Right cardiac atrium (tissue), 5 donors: ENCODE measurements around the gene FOXO3. TPM values are rescaled to one million over a fixed set of nuclear protein-coding genes. Genes with fewer than 3 reads are reported as not detected.
"Not testable (repeated sequence)": the region's sequence is repeated elsewhere in the genome, so short reads cannot be mapped to it uniquely, and the experiment has no call there.

Experiments used
- ATAC-seq, 2 donors: fragments of 200-7000 bp; cut with Tn5 transposase; one replicate each; pipeline versions ENCODE4 v1.8.0 to v1.9.1; 2020; ENCODE audit warnings: moderate library complexity in 2 of 2, mild to moderate bottlenecking in 1 of 2
- DNase-seq, 3 donors: peaks; one replicate each; pipeline ENCODE4 v3.0.0-alpha.2; 2020
- H3K27ac ChIP-seq: one replicate; pipeline ENCODE4 v1.5.1; 2013; ENCODE audit warnings: mild to moderate bottlenecking, low read length, control low read depth, moderate library complexity
- H3K27me3 ChIP-seq: one replicate; pipeline ENCODE4 v1.6.1; 2013; ENCODE audit not compliant: control insufficient read depth, insufficient read depth
- H3K4me1 ChIP-seq: one replicate; pipeline ENCODE4 v1.6.1; 2013; ENCODE audit warnings: low read length; ENCODE audit not compliant: control insufficient read depth, insufficient read depth
- H3K4me3 ChIP-seq: one replicate; pipeline ENCODE4 v1.5.1; 2013; ENCODE audit warnings: low read length, control low read depth
- H3K9me3 ChIP-seq: one replicate; pipeline ENCODE4 v1.6.1; 2013; ENCODE audit warnings: low read length; ENCODE audit not compliant: control insufficient read depth
- WGBS: extraction: QIAGEN DNeasy Blood & Tissue Kit; methylation state at CpG from one replicate; pipeline ENCODE4 v1.1.7; 2013; 5-methylcytosine and 5-hydroxymethylcytosine counted together
- intact Hi-C, 4 donors: fragments of 100-400 bp; cut with DNase I; formaldehyde crosslinking; loops; one replicate each; pipeline versions ENCODE4 v1.11.0 to v1.14.0; 2022 to 2023
- polyA plus RNA-seq: library from polyadenylated mRNA; stranded (reverse); fragments of 200-250 nt; gene quantifications from one replicate; pipeline ENCODE4 v1.2.3, GENCODE V29; 2013
- total RNA-seq, 4 donors: library from RNA; stranded (reverse); fragmentation: NEBNext Ultra II Directional; extraction: Animal tissue kit (Norgen Biotek cat#: 25700); gene quantifications; one replicate each; pipeline ENCODE4 v1.2.1, GENCODE V29; 2021
- donor health status: healthy with polysubstance abuse.
- donor health status: DM: no; HTN: yes; CAD: no.
- donor health status: DM: no; HTN: no; CAD: no.
- donor health status: DM: no; HTN: yes; CAD: no; lungs with severe emphysema.
- donor health status: DM: yes; HTN: yes; CAD: no.

The FOXO3 gene
- total and polyA plus RNA-seq, 5 donors, result 16.4 to 50.0 (median 38.5) TPM

- ATAC-seq, result no peak
- H3K4me3 ChIP-seq, result no peak overlapping the region
- no peaks in the 10 kb centered on the region for H3K27me3 ChIP-seq
- 81% methylated on average over 2 of the region's 2 CpGs for WGBS
- H3K27ac ChIP-seq, result no peak overlapping the region
- no peak for DNase-seq
- peaks cover 6% of the 10 kb centered on the region for H3K4me1 ChIP-seq
- intact Hi-C loops, result no loop called here
- H3K9me3 ChIP-seq, result no peaks in the 10 kb centered on the region
Observed at GRCh38 chr6:108662702-108663101, 102.0 kb downstream of the FOXO3 start.

GRCh38 chr6:108663494-108664064 is 102.9 kb downstream of the FOXO3 start:
- H3K4me3 ChIP-seq, H3K27ac ChIP-seq, H3K9me3 ChIP-seq, H3K4me1 ChIP-seq, H3K27me3 ChIP-seq, intact Hi-C loops, DNase-seq: not testable (repeated sequence)
- peak in 1 of 2 donors; percentile 21 for ATAC-seq
- 95% methylated on average over 26 of the region's 30 CpGs for WGBS

- Histone ChIP-seq H3K9me3 (no peaks in the 10 kb centered on the region), H3K27ac (no peak overlapping the region), H3K4me3 (no peak overlapping the region), H3K27me3 (no peaks in the 10 kb centered on the region), H3K4me1 (peaks cover 12% of the 10 kb centered on the region)
- 90% methylated on average over 3 of the region's 3 CpGs for WGBS
- no peak for ATAC-seq
- intact Hi-C loops, result no loop called here
- DNase-seq, result no peak
Observed at GRCh38 chr6:108665495-108666196, 104.9 kb downstream of the FOXO3 start.

- Histone ChIP-seq H3K27me3 (no peaks in the 10 kb centered on the region), H3K4me1 (peaks cover 19% of the 10 kb centered on the region), H3K27ac (no peak overlapping the region), H3K9me3 (no peaks in the 10 kb centered on the region), H3K4me3 (no peak overlapping the region)
- intact Hi-C loops, result no loop called here
- DNase-seq, result no peak
- ATAC-seq, result no peak
- 95% methylated on average over 4 of the region's 4 CpGs for WGBS
Observed at GRCh38 chr6:108666656-108667260, 106.0 kb downstream of the FOXO3 start.

GRCh38 chr6:108667993-108668392 is 107.3 kb downstream of the FOXO3 start:
- Histone ChIP-seq H3K27ac (peak overlapping the region; percentile 21), H3K27me3 (no peaks in the 10 kb centered on the region), H3K9me3 (no peaks in the 10 kb centered on the region), H3K4me1 (peaks cover 26% of the 10 kb centered on the region), H3K4me3 (no peak overlapping the region)
- DNase-seq, result no peak
- peak; percentile 31 to 34 for ATAC-seq
- 39% methylated on average over 7 of the region's 7 CpGs for WGBS
- intact Hi-C loops, result no loop called here

DNA sequence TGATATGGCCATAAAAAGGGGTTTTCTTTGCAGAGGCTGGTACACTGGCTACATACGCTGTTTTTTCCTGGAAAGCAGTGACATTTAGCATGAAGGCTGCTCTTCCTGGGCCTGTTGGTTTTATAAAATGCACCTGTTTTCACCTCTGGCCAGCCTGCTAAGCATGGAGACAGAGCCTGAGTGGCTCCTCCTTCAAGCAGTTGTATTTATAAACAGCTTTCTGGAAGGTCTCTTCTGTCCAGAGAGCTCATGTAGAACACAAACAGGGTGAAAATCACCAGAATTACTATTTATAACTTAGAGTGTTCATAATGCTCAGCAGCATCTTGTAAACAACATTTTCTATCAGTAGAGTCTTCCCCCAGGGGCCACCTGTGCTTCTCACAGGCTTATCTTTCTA is 109.0 kb downstream of the FOXO3 start:
- no peak overlapping the region for H3K27ac ChIP-seq
- 92% methylated on average over 1 of the region's 1 CpG for WGBS
- intact Hi-C loops, result loop anchor here in 1 of 4 donors (5.0 kb wide), 1 partner anchor 32 kb away; no protein-coding TSS in a partner anchor
- H3K4me3 ChIP-seq, result no peak overlapping the region
- no peaks in the 10 kb centered on the region for H3K9me3 ChIP-seq
- peaks cover 31% of the 10 kb centered on the region for H3K4me1 ChIP-seq
- no peaks in the 10 kb centered on the region for H3K27me3 ChIP-seq
- ATAC-seq (no peak), DNase-seq (no peak)

GRCh38 chr6:108671175-108671574 is 110.5 kb downstream of the FOXO3 start:
- Histone ChIP-seq H3K27me3 (no peaks in the 10 kb centered on the region), H3K9me3 (no peaks in the 10 kb centered on the region), H3K4me1 (peaks cover 35% of the 10 kb centered on the region), H3K27ac (peak overlapping the region; percentile 2), H3K4me3 (no peak overlapping the region)
- ATAC-seq, result no peak
- 52% methylated on average over 2 of the region's 2 CpGs for WGBS
- DNase-seq, result no peak
- intact Hi-C loops, result loop anchor here in 1 of 4 donors (5.0 kb wide), 1 partner anchor 34 kb away; no protein-coding TSS in a partner anchor

DNA sequence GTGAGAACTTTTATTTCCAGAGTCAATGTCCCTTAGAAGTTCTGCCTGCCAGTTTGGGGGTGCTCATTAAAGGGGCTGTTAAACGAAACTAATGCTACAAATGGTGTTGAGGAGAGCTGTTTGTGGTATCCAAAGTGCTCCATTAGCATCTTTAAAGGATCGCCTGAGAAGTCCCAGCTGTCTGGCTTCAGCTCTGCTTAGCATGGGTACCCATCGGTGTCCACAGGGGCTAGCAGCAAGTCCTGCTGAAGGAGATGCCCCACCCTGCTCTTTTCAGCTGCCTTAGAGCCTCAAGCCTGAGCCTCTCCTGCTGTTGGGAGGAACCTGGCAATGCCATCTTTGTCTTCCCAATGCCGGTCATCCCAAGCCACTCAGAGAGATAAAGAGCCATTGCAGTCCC is 111.1 kb downstream of the FOXO3 start:
- 73% methylated on average over 4 of the region's 4 CpGs for WGBS
- intact Hi-C loops, result loop anchor here in 1 of 4 donors (5.0 kb wide), 1 partner anchor 34 kb away; no protein-coding TSS in a partner anchor
- Histone ChIP-seq H3K4me3 (no peak overlapping the region), H3K27ac (no peak overlapping the region), H3K4me1 (peaks cover 35% of the 10 kb centered on the region), H3K9me3 (no peaks in the 10 kb centered on the region), H3K27me3 (no peaks in the 10 kb centered on the region)
- DNase-seq (no peak), ATAC-seq (no peak)

- 87% methylated on average over 3 of the region's 3 CpGs for WGBS
- Histone ChIP-seq H3K4me3 (no peak overlapping the region), H3K27me3 (no peaks in the 10 kb centered on the region), H3K27ac (no peak overlapping the region), H3K9me3 (no peaks in the 10 kb centered on the region), H3K4me1 (peaks cover 39% of the 10 kb centered on the region)
- intact Hi-C loops, result loop anchor here in 1 of 4 donors (5.0 kb wide), 1 partner anchor 35 kb away; no protein-coding TSS in a partner anchor
- DNase-seq (no peak), ATAC-seq (no peak)
Observed at GRCh38 chr6:108672641-108673040, 111.9 kb downstream of the FOXO3 start.

- no peak overlapping the region for H3K27ac ChIP-seq
- 94% methylated on average over 6 of the region's 6 CpGs for WGBS
- intact Hi-C loops, result loop anchor here in 1 of 4 donors (5.0 kb wide), 1 partner anchor 36 kb away; no protein-coding TSS in a partner anchor
- H3K4me3 ChIP-seq, result no peak overlapping the region
- DNase-seq (no peak), ATAC-seq (no peak)
- H3K27me3 ChIP-seq, result no peaks in the 10 kb centered on the region
- H3K4me1 ChIP-seq, result peaks cover 35% of the 10 kb centered on the region
- no peaks in the 10 kb centered on the region for H3K9me3 ChIP-seq
Observed at GRCh38 chr6:108673153-108673552, 112.4 kb downstream of the FOXO3 start.

DNA sequence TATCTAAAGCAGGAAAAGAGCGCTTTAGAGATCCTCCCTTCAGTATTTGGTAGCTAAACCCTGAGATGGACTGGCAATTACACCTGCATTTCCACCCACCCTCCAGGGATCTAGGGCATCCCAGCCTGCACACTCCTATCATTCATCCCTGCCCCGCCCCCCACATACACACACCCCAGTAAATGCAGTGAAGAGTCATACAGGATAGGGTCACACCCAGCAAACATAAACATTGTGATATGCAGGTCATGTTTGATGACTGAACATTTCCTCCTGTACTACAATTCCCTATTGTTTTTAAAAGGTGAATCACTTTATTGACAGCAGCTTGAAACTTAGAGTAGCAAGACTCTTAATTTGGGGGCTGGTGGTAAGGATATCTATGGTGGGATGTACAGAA is 112.9 kb downstream of the FOXO3 start:
- DNase-seq (no peak), ATAC-seq (peak in 1 of 2 donors; percentile 63)
- H3K27me3 ChIP-seq, result no peaks in the 10 kb centered on the region
- no peak overlapping the region for H3K27ac ChIP-seq
- H3K4me3 ChIP-seq, result no peak overlapping the region
- H3K9me3 ChIP-seq, result no peaks in the 10 kb centered on the region
- peaks cover 33% of the 10 kb centered on the region for H3K4me1 ChIP-seq
- intact Hi-C loops, result loop anchor here in 1 of 4 donors (5.0 kb wide), 1 partner anchor 36 kb away; no protein-coding TSS in a partner anchor
- WGBS, result 63% methylated on average over 2 of the region's 2 CpGs
